Measurements from ENCODE around the gene MEMO1.

GRCh38 chr2:31965094-31965493 is 45.7 kb downstream of the MEMO1 start:
- TF ChIP-seq CTCF (IDR thresholded peaks at IDR 0.05) (no peak), TEAD4 (CRISPR knock-in tag; IDR thresholded peaks at IDR 0.05) (no peak), ZNF138 (CRISPR knock-in tag; conservative IDR thresholded peaks at IDR 0.05) (no peak), ATF2 (CRISPR knock-in tag; IDR thresholded peaks at IDR 0.05; ENCODE audit: borderline replicate concordance, low read depth) (no peak)
- TF ChIP-seq, protein P1, sequence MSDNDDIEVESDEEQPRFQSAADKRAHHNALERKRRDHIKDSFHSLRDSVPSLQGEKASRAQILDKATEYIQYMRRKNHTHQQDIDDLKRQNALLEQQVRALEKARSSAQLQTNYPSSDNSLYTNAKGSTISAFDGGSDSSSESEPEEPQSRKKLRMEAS (CRISPR knock-in tag; IDR thresholded peaks at IDR 0.05): no peak

Data from WTC11 (cell line).